ENCODE measurements around the gene CERS2.

CERS2 gene

GRCh38 chr1:150974580-150975478 is at the start of gene CERS2:
CERS2 (minus strand) TSS chr1:150974835; CDS start chr1:150969090, 5,745 bp downstream.
- peak in 1 of 2 donors; percentile 41 for DNase-seq (ENCODE audit: extremely low read depth in 1 of 2, low read depth in 1 of 2)

GRCh38 chr1:151013518-151013917 is 38.9 kb upstream of the CERS2 start:
- DNase-seq (ENCODE audit: extremely low read depth in 1 of 2, low read depth in 1 of 2), result no peak

GRCh38 chr1:151012684-151013471 is 38.2 kb upstream of the CERS2 start:
- no peak for DNase-seq (ENCODE audit: extremely low read depth in 1 of 2, low read depth in 1 of 2)

DNA sequence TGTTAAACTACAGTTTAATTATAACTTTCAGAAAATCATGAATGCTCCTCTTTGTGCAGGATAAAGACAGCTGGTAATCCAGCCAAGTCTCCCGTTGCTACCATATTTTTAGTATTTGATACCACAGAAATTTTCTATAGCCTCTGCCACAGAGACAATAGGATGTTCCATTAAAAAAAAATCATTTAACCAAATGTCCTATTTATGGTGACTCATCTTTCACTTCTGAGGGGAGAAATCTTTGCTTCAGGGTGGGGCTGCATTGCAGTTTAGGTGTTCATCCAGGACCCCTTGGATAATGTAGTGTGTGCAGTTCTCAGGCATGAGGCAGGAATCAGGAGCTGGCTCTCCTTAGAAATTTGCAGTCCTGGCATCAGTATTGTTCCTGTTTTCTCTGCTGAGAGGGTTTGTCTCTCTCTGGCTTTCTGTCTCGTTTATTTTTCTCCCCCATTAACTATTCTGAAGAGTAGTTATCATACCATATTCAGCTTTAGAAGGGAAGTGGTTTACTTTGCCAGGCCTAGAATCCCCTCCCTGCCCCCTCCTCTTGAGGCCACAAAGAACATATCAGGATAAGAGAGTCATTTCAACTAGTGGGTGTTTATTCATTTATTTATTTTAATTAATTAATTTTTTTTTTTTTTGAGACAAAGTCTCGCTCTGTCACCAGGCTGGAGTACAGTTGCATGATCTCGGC is 36.7 kb upstream of the CERS2 start:
- no peak for DNase-seq (ENCODE audit: extremely low read depth in 1 of 2, low read depth in 1 of 2)

- no peak for DNase-seq (ENCODE audit: extremely low read depth in 1 of 2, low read depth in 1 of 2)
Measured at GRCh38 chr1:151010346-151010726, 35.7 kb upstream of the CERS2 start.

GRCh38 chr1:151009674-151010345 is 35.2 kb upstream of the CERS2 start:
- DNase-seq (ENCODE audit: extremely low read depth in 1 of 2, low read depth in 1 of 2), result no peak

DNA sequence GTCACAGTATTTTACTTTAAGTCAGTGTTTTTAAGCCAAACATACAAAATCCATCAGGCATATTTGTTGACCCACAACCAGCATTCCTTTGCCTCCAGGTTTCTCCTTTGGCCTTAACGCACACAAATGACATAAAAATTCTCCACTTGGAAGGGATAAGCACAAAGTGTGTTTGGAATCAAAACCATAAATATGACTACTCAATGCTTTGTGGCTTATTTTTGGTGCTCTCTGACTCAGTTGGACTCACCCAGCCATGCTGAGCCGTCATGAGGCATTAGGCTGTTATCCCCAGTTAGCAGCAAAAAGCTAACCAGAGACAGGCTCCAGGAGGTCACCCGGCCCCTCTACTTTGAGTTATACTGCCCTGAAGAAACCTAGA is 34.6 kb upstream of the CERS2 start:
- no peak for DNase-seq (ENCODE audit: extremely low read depth in 1 of 2, low read depth in 1 of 2)

GRCh38 chr1:151008244-151009205 is 33.9 kb upstream of the CERS2 start, which contains the start of gene PRUNE1:
PRUNE1 (plus strand) TSS chr1:151008449; CDS start chr1:151008633, 184 bp downstream.
- peak; percentile 92 to 93 for DNase-seq (ENCODE audit: extremely low read depth in 1 of 2, low read depth in 1 of 2)

DNA sequence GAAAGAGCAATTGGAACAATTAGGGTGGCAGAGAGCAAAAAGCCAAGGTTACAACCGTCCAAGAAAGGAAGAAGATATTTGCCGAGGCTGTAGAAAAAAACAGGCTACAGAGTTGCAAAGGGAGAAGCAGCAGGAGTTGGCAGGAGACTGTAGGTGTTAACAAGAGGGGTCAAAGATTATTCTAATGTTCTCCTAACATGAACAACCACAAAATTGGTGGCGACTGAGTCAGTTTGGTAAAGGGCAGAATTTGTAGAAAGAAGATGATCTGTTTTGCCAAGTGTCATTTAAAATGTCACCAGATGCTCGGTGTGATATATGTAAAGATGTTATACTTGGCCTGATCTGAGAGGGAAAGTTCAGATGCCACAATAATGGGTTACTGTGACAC is 33.2 kb upstream of the CERS2 start:
- DNase-seq (ENCODE audit: extremely low read depth in 1 of 2, low read depth in 1 of 2), result no peak

GRCh38 chr1:151006327-151007052 is 31.9 kb upstream of the CERS2 start, which contains the start of gene MINDY1:
MINDY1 (minus strand) TSS chr1:151006902; CDS start chr1:151002617, 4,285 bp downstream.
- DNase-seq (ENCODE audit: extremely low read depth in 1 of 2, low read depth in 1 of 2), result peak in 1 of 2 donors; percentile 26

GRCh38 chr1:151005729-151006319 is 31.2 kb upstream of the CERS2 start:
- DNase-seq (ENCODE audit: extremely low read depth in 1 of 2, low read depth in 1 of 2), result no peak

DNA sequence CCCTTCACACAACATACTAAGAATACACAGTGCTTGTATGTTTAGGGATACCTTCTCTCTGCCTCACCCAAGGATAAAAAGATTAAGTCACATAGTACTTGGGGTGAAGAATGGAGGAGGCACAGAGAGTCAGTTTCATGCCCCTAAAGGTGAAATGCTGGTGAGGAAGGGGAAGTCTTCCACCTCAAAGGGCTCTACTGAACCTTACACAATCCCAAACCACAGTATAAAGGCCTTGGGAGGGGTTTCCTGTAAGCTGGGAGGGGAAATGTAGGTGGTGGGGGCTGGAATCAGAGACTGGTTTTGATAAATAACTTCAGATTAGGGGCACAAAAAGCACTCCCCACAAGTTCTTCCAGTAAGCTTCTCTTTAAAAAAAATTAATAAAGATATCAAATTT is 28.5 kb upstream of the CERS2 start:
- no peak for DNase-seq (ENCODE audit: extremely low read depth in 1 of 2, low read depth in 1 of 2)

DNA sequence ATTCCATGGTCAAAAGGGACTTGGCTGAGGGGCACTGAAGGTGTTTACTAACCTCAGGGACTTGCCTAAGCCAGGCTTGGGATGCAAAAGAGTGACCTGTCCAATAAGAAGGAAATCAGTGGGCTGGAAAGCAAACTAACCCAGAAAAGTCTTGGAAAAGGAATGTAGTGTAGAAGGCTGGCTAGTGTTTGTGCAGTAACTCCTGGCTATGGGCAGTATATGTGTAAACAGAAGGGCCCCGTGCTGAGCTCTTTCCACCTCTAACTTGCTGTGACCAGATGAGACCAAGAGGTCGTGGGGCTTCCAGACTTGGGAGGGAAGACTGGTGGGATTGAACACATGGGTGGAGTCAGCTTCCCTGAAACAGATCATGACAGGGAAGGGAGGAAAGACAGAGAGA is 28.0 kb upstream of the CERS2 start:
- DNase-seq (ENCODE audit: extremely low read depth in 1 of 2, low read depth in 1 of 2), result no peak

DNA sequence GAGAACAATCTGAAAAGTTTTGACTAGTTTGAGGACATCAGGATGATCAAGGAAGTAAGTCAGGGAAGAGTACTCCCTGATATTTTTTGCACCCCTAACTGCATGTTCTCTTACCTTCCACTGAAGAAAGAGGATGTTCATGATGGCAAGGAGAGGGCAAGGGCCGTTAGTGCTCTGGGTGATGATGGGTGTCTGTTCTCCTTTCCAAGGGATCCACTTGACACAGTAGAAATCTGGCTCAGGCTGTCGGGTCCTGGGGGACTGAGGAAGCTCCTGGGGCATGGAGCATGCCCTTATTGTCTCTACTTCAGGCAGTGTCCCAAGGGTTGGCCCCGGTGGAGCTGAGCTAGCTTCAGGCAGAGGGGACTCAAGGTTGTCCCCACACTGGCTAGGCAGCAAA is 27.4 kb upstream of the CERS2 start:
- no peak for DNase-seq (ENCODE audit: extremely low read depth in 1 of 2, low read depth in 1 of 2)

- DNase-seq (ENCODE audit: extremely low read depth in 1 of 2, low read depth in 1 of 2), result no peak
Measured at GRCh38 chr1:151001602-151002001, 27.0 kb upstream of the CERS2 start.

GRCh38 chr1:151000408-151000807 is 25.8 kb upstream of the CERS2 start:
- no peak for DNase-seq (ENCODE audit: extremely low read depth in 1 of 2, low read depth in 1 of 2)

- DNase-seq (ENCODE audit: extremely low read depth in 1 of 2, low read depth in 1 of 2), result no peak
Measured at GRCh38 chr1:150999926-151000325, 25.3 kb upstream of the CERS2 start.

DNA sequence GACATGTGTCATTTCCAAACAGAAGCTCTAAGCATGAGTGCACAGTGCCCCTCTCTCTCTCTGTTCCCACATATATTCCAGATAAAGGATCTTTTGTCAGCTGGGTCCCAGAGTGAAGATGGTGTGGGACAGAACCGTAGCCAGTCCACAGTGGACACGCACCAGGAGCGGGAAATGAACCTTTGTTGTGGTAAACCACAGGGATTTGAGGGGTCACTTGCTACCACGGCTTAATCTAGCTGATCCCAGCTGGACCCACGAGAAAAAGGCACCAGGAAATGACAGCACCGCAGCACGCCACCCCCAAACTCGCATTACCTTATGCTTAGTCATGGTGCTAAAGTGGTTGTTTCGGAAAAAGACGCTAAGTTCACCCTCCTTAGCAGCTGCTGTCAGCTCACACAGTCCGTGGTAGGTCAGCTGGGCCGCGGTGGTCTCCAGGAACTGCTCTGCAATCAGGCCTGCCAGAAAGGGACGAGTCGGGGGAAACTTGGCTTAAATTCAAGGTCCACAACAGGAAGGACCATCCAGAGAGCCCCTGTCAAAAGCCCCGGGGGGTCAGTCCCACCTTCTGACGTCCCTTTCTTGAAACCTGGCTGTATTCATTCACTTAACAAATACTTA is 24.5 kb upstream of the CERS2 start:
- DNase-seq (ENCODE audit: extremely low read depth in 1 of 2, low read depth in 1 of 2), result peak in 1 of 2 donors; percentile 32
